ENCODE data around the gene PCDHGA11.
"Not testable (repeated sequence)": the region's sequence is repeated elsewhere in the genome, so short reads cannot be mapped to it uniquely, and the experiment has no call there.

PCDHGA11 gene

DNA sequence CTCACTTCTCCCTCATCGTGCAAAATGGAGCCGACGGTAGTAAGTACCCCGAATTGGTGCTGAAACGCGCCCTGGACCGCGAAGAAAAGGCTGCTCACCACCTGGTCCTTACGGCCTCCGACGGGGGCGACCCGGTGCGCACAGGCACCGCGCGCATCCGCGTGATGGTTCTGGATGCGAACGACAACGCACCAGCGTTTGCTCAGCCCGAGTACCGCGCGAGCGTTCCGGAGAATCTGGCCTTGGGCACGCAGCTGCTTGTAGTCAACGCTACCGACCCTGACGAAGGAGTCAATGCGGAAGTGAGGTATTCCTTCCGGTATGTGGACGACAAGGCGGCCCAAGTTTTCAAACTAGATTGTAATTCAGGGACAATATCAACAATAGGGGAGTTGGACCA lies 10.4 kb downstream of the PCDHGA11 start:
- DNase-seq (ENCODE audit: low read depth in 3 of 3) = no peak

DNA sequence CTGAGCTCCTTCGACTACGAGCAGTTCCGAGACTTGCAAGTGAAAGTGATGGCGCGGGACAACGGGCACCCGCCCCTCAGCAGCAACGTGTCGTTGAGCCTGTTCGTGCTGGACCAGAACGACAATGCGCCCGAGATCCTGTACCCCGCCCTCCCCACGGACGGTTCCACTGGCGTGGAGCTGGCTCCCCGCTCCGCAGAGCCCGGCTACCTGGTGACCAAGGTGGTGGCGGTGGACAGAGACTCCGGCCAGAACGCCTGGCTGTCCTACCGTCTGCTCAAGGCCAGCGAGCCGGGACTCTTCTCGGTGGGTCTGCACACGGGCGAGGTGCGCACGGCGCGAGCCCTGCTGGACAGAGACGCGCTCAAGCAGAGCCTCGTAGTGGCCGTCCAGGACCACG lies 11.5 kb downstream of the PCDHGA11 start:
- not testable (repeated sequence) for DNase-seq (ENCODE audit: low read depth in 3 of 3)

DNA sequence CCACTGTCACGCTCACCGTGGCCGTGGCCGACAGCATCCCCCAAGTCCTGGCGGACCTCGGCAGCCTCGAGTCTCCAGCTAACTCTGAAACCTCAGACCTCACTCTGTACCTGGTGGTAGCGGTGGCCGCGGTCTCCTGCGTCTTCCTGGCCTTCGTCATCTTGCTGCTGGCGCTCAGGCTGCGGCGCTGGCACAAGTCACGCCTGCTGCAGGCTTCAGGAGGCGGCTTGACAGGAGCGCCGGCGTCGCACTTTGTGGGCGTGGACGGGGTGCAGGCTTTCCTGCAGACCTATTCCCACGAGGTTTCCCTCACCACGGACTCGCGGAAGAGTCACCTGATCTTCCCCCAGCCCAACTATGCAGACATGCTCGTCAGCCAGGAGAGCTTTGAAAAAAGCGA lies 11.9 kb downstream of the PCDHGA11 start:
- DNase-seq (ENCODE audit: low read depth in 3 of 3) = not testable (repeated sequence)

DNA sequence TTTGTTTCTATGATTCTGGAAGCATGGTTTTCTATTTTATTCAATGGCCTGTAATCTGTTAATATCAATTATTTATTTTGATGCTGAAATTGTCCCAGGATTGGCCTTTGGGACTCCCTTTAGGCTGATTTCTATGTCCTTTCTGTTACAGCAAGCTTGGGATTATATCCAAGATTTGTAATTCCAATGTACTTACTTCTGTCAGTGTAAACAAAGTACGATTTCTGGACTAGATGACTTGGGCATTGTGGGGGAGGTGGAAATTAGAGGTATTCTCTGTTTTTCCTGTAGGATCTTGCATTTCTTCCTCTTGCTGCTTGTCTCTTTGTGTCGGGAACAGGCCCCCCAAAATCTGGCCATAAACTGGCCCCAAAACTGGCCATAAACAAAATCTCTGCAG lies 13.2 kb downstream of the PCDHGA11 start:
- DNase-seq (ENCODE audit: low read depth in 3 of 3) = no peak

GRCh38 chr5:141437221-141437620 lies 16.4 kb downstream of the PCDHGA11 start:
- no peak for DNase-seq (ENCODE audit: low read depth in 3 of 3)

DNA sequence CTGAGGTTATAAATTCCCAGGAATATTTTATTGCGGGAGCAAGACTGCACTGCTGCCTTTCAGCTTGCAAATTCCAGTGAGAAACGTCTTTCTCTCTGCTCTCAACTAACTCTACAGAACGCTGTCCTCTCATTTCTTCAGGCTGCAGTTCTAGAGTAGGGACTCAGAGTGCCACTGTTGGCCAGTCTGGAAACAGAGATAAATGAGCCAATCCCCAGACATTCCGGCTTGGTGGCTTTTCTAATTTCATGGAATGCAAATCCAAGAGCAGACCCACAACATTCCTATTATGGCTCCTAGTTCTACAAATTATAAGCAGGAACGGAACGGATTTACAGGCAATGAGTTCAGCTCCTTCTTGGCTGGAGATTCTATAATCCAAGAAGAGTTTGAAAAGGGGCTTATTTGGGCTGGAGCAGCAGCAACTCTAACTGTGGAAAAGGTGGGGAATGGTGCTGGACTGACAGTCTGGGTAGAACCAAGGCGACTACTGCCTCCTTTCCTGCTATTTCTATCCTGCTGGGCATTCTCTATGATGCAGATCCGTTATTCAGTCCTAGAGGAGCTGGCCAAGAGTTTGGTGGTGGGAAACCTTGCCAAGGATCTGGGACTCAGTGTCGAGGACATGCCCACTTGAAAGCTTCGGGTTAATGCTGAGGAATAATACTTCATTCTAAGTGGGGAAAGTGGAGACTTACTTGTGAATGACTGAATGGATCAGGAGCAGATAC lies 18.7 kb downstream of the PCDHGA11 start:
- no peak for DNase-seq (ENCODE audit: low read depth in 3 of 3)

- no peak for DNase-seq (ENCODE audit: low read depth in 3 of 3)
These were observed 19.5 kb downstream of the PCDHGA11 start for GRCh38 chr5:141440341-141440740.

DNA sequence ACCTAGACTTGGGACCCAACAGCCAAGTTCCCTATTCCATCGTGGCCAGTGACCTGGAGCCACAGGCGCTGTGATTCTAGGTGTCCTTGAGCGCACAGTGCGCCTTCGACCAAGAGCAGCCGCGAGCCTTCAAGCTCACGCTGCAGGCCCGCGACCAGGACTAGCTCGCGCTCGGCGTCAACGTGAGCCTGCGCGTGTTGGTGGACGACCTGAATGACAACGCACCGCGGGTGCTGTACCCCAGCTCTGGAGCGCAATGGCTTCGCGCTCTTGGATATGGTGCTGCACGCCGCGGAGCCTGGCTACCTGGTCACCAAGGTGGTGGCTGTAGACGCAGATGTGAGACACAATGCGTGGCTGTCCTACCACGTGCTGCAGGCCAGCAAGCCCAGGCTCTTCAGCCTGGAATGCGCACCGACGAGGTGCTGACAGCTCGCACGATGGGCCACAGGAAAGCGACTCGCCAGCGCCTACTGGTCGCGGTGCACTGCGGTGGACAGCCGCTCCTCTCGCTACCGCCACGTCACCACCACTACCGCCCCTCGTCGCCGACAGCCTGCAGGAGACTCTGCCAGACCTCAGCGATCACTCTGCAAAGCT lies 20.8 kb downstream of the PCDHGA11 start:
- no peak for DNase-seq (ENCODE audit: low read depth in 3 of 3)

DNA sequence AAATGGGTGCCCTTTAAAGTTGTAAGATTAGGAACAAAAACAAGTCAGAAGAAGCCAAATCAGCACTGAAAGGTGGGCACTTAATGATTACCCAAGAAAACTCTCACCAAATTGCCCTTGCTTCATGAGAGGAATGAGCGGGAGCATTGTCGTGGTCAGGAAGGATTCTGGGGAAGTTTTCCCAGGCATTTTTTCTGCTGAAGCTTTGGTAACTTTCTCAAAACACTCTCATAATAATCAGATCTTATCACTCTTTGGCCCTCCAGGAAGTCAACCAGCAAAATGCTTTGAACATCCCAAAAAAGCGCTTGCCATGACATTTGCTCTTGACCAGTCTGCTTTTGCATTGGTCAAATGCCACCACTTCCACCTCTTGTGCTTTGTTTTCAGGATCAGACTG lies 44.5 kb downstream of the PCDHGA11 start:
- no peak for DNase-seq (ENCODE audit: low read depth in 3 of 3)
